ENCODE results near the gene GNA15.

Gene GNA15

DNA sequence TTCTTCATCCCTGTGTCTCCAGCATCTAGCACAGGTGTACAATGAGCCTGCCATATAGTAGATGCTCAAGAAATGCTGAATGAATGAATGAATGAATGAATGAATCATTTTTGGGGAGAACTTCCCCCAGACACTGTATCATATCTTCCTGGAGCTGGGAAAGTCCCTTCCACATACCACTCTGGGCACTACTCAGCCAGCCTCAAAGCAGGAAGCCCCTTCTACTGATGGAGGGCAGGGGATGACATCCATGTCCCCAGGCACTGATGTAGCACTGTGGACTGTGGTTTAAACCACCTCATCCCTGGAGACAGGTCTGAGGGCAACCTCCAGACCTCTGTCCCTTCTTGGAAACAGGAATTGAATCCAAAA lies 4.8 kb downstream of the GNA15 start:
- no peaks in the 10 kb centered on the region for H3K9me3 ChIP-seq (ENCODE audit: control insufficient read depth, insufficient read depth, low read depth, low read length)
- H3K4me3 ChIP-seq (ENCODE audit: low read depth, low read length), result no peak overlapping the region
- ChIA-PET CTCF (interaction anchor here (0.7 to 1.7 kb wide), 7 partner anchors 8 to 190 kb away, joined by 3 to 5 read pairs (median 3); no protein-coding TSS in a partner anchor), POLR2A (no interaction called here)
- no peaks in the 10 kb centered on the region for H3K4me1 ChIP-seq (ENCODE audit: control insufficient read depth, insufficient read depth, low read length)
- H3K36me3 ChIP-seq (ENCODE audit: control insufficient read depth in 2 of 2, insufficient read depth in 1 of 2, low read length in 2 of 2), result no peaks in the 10 kb centered on the region
- TF ChIP-seq ZBTB7A (tag by site-specific recombination; IDR thresholded peaks at IDR 0.05; ENCODE audit: low read depth), result no peak
- no peak for TF ChIP-seq ZNF701 (tag by site-specific recombination; IDR thresholded peaks at IDR 0.05)
- TF ChIP-seq ZSCAN16 (tag by site-specific recombination; IDR thresholded peaks at IDR 0.05), result no peak
- TF ChIP-seq ZNF132 (tag by site-specific recombination; IDR thresholded peaks at IDR 0.05; ENCODE audit: borderline replicate concordance), result no peak
- TF ChIP-seq ZNF37A (tag by site-specific recombination; IDR thresholded peaks at IDR 0.05), result no peak
- TF ChIP-seq ZNF24 (tag by site-specific recombination; IDR thresholded peaks at IDR 0.05), result peak; percentile 80
- no peak for TF ChIP-seq GFI1B (tag by site-specific recombination; IDR thresholded peaks at IDR 0.05)
- TF ChIP-seq KLF8 (tag by site-specific recombination; IDR thresholded peaks at IDR 0.05), result no peak
- TF ChIP-seq ZNF140 (tag by site-specific recombination; IDR thresholded peaks at IDR 0.05), result no peak
- TF ChIP-seq, protein P1, sequence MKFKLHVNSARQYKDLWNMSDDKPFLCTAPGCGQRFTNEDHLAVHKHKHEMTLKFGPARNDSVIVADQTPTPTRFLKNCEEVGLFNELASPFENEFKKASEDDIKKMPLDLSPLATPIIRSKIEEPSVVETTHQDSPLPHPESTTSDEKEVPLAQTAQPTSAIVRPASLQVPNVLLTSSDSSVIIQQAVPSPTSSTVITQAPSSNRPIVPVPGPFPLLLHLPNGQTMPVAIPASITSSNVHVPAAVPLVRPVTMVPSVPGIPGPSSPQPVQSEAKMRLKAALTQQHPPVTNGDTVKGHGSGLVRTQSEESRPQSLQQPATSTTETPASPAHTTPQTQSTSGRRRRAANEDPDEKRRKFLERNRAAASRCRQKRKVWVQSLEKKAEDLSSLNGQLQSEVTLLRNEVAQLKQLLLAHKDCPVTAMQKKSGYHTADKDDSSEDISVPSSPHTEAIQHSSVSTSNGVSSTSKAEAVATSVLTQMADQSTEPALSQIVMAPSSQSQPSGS (tag by site-specific recombination; IDR thresholded peaks at IDR 0.05; ENCODE audit: low read depth), result no peak
- TF ChIP-seq ZNF514 (tag by site-specific recombination; IDR thresholded peaks at IDR 0.05), result no peak
- TF ChIP-seq, protein P2, sequence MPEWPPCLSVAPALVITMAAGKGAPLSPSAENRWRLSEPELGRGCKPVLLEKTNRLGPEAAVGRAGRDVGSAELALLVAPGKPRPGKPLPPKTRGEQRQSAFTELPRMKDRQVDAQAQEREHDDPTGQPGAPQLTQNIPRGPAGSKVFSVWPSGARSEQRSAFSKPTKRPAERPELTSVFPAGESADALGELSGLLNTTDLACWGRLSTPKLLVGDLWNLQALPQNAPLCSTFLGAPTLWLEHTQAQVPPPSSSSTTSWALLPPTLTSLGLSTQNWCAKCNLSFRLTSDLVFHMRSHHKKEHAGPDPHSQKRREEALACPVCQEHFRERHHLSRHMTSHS (tag by site-specific recombination; IDR thresholded peaks at IDR 0.05), result no peak
- peak; percentile 70 for TF ChIP-seq ZNF664 (tag by site-specific recombination; IDR thresholded peaks at IDR 0.05)
- TF ChIP-seq ZBTB48 (tag by site-specific recombination; IDR thresholded peaks at IDR 0.05), result no peak
- no peak for TF ChIP-seq ZNF248 (tag by site-specific recombination; IDR thresholded peaks at IDR 0.05)
- TF ChIP-seq, protein P3, sequence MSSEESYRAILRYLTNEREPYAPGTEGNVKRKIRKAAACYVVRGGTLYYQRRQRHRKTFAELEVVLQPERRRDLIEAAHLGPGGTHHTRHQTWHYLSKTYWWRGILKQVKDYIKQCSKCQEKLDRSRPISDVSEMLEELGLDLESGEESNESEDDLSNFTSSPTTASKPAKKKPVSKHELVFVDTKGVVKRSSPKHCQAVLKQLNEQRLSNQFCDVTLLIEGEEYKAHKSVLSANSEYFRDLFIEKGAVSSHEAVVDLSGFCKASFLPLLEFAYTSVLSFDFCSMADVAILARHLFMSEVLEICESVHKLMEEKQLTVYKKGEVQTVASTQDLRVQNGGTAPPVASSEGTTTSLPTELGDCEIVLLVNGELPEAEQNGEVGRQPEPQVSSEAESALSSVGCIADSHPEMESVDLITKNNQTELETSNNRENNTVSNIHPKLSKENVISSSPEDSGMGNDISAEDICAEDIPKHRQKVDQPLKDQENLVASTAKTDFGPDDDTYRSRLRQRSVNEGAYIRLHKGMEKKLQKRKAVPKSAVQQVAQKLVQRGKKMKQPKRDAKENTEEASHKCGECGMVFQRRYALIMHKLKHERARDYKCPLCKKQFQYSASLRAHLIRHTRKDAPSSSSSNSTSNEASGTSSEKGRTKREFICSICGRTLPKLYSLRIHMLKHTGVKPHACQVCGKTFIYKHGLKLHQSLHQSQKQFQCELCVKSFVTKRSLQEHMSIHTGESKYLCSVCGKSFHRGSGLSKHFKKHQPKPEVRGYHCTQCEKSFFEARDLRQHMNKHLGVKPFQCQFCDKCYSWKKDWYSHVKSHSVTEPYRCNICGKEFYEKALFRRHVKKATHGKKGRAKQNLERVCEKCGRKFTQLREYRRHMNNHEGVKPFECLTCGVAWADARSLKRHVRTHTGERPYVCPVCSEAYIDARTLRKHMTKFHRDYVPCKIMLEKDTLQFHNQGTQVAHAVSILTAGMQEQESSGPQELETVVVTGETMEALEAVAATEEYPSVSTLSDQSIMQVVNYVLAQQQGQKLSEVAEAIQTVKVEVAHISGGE (tag by site-specific recombination; conservative IDR thresholded peaks at IDR 0.05; ENCODE audit: low read depth), result no peak
- H3K27ac ChIP-seq (ENCODE audit: extremely low read depth, low read depth, low read length), result no peak overlapping the region

DNA sequence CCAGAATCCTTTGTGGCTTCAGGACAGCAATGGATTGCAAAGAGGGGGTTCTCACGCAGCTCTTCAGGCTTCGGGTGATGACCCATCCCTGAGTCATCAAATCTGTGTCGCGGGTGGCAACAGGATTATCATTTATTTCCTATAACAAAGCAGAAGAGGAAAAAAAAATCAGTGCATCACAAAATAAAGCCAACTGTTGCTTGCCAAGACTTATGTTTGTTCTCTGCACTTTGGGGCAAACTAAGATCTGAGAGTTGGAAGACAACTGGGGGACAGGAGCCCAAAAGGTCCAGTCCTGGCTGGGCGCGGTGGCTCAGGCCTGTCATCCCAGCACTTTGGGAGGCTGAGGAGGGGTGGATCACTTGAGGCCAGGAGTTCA lies 6.4 kb downstream of the GNA15 start:
- TF ChIP-seq ZSCAN23 (tag by site-specific recombination; IDR thresholded peaks at IDR 0.05) (no peak), SCRT2 (tag by site-specific recombination; IDR thresholded peaks at IDR 0.05) (peak; percentile 77), ZNF223 (tag by site-specific recombination; IDR thresholded peaks at IDR 0.05) (no peak)
- TF ChIP-seq, protein P4, sequence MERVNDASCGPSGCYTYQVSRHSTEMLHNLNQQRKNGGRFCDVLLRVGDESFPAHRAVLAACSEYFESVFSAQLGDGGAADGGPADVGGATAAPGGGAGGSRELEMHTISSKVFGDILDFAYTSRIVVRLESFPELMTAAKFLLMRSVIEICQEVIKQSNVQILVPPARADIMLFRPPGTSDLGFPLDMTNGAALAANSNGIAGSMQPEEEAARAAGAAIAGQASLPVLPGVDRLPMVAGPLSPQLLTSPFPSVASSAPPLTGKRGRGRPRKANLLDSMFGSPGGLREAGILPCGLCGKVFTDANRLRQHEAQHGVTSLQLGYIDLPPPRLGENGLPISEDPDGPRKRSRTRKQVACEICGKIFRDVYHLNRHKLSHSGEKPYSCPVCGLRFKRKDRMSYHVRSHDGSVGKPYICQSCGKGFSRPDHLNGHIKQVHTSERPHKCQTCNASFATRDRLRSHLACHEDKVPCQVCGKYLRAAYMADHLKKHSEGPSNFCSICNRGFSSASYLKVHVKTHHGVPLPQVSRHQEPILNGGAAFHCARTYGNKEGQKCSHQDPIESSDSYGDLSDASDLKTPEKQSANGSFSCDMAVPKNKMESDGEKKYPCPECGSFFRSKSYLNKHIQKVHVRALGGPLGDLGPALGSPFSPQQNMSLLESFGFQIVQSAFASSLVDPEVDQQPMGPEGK (tag by site-specific recombination; IDR thresholded peaks at IDR 0.05), result no peak
- ChIA-PET CTCF (interaction anchor here (1.2 to 1.7 kb wide), 3 partner anchors 13 to 67 kb away, joined by 3 to 10 read pairs (median 5); no protein-coding TSS in a partner anchor), POLR2A (no interaction called here)
- Histone ChIP-seq H3K27ac (ENCODE audit: extremely low read depth, low read depth, low read length) (no peak overlapping the region), H3K9me3 (ENCODE audit: control insufficient read depth, insufficient read depth, low read depth, low read length) (no peaks in the 10 kb centered on the region), H3K36me3 (ENCODE audit: control insufficient read depth in 2 of 2, insufficient read depth in 1 of 2, low read length in 2 of 2) (no peaks in the 10 kb centered on the region), H3K4me1 (ENCODE audit: control insufficient read depth, insufficient read depth, low read length) (no peaks in the 10 kb centered on the region), H3K4me3 (ENCODE audit: low read depth, low read length) (no peak overlapping the region)
